ENCODE results near the gene F12.

Gene F12

DNA sequence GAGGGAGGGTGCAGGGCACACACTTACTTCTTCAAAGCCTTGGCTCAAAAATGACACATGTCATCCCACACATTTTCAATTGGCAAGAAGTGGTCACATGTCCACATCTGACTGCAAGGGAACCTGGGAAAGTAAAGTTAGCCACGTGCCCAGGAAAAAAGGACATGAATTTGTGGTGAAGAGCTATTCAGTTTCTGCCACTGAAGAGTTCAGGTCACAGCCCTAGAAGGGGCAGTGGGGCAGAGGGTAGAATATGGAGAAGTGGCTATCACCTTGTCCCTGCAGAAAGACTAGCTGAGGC is 53.5 kb downstream of the F12 start:
- no peak for DNase-seq (ENCODE audit: low read depth, low spot score)
- in situ Hi-C loops (cut with HindIII; ENCODE audit: low sequenced_read_pairs): no loop called here

GRCh38 chr5:177355162-177355867 is 54.0 kb downstream of the F12 start:
- no peak for DNase-seq (ENCODE audit: low read depth, low spot score)
- TF ChIP-seq, protein P1, sequence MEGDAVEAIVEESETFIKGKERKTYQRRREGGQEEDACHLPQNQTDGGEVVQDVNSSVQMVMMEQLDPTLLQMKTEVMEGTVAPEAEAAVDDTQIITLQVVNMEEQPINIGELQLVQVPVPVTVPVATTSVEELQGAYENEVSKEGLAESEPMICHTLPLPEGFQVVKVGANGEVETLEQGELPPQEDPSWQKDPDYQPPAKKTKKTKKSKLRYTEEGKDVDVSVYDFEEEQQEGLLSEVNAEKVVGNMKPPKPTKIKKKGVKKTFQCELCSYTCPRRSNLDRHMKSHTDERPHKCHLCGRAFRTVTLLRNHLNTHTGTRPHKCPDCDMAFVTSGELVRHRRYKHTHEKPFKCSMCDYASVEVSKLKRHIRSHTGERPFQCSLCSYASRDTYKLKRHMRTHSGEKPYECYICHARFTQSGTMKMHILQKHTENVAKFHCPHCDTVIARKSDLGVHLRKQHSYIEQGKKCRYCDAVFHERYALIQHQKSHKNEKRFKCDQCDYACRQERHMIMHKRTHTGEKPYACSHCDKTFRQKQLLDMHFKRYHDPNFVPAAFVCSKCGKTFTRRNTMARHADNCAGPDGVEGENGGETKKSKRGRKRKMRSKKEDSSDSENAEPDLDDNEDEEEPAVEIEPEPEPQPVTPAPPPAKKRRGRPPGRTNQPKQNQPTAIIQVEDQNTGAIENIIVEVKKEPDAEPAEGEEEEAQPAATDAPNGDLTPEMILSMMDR (IDR thresholded peaks at IDR 0.05; ENCODE audit: low read depth, low read length): no peak
- in situ Hi-C loops (cut with HindIII; ENCODE audit: low sequenced_read_pairs): no loop called here
- H3K4me3 ChIP-seq (ENCODE audit: low read depth, low read length): no peak overlapping the region

More for the DNA sequence above, 53.5 kb downstream of the F12 start:
- H3K4me3 ChIP-seq (ENCODE audit: low read depth, low read length): no peak overlapping the region
- TF ChIP-seq, protein P1 (IDR thresholded peaks at IDR 0.05; ENCODE audit: low read depth, low read length): no peak

DNA sequence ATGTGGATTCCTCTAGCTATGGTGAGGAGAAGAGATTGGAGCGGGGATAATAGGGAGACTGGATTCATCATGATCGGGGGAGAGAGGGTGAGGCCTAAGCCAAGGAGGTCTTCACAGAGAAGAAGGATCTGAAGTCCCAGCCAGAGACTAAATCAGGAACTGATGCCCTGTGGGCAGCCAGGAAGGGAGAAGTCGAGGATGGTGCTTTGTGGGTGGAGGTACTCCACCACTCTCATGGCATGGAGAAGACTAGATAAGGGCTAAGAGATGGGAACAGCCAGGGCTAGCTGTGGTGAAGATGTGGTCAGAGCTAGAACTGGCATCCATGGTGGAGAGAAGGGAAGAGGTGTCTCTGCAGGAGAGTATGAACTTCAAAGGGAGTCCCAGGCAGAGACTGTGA is 54.7 kb downstream of the F12 start:
- in situ Hi-C loops (cut with HindIII; ENCODE audit: low sequenced_read_pairs): no loop called here
- DNase-seq (ENCODE audit: low read depth, low spot score): no peak
- TF ChIP-seq, protein P1 (IDR thresholded peaks at IDR 0.05; ENCODE audit: low read depth, low read length): no peak
- no peak overlapping the region for H3K4me3 ChIP-seq (ENCODE audit: low read depth, low read length)

GRCh38 chr5:177354256-177354655 is 55.1 kb downstream of the F12 start:
- in situ Hi-C loops (cut with HindIII; ENCODE audit: low sequenced_read_pairs): no loop called here
- DNase-seq (ENCODE audit: low read depth, low spot score): no peak
- no peak overlapping the region for H3K4me3 ChIP-seq (ENCODE audit: low read depth, low read length)
- TF ChIP-seq, protein P1 (IDR thresholded peaks at IDR 0.05; ENCODE audit: low read depth, low read length): no peak

- no peak overlapping the region for H3K4me3 ChIP-seq (ENCODE audit: low read depth, low read length)
- in situ Hi-C loops (cut with HindIII; ENCODE audit: low sequenced_read_pairs): no loop called here
- DNase-seq (ENCODE audit: low read depth, low spot score): no peak
- TF ChIP-seq, protein P1 (IDR thresholded peaks at IDR 0.05; ENCODE audit: low read depth, low read length): no peak
These were observed 56.3 kb downstream of the F12 start for GRCh38 chr5:177353093-177353492.
